Spleen (tissue), 11 donors: ENCODE measurements around the gene NPDC1. TPM values are rescaled to one million over a fixed set of nuclear protein-coding genes. Genes with fewer than 3 reads are reported as not detected.
A peak's percentile ranks its signal among the peaks of the same experiment; 100 is the strongest.
"Not testable (repeated sequence)": the region's sequence is repeated elsewhere in the genome, so short reads cannot be mapped to it uniquely, and the experiment has no call there.

Experiments used
- DNase-seq: peaks from one replicate; pipeline ENCODE4 v3.0.0-alpha.2; 2020
- H3K27ac ChIP-seq, 8 donors: fragments of 200-600 bp; sonication (generic) in 7 of 8; 1 replicate in 4 of 8; 2 replicates in 4 of 8; pipeline versions ENCODE4 v1.5.0 to v1.8.0; 2016 to 2021; ENCODE audit warnings: inconsistent platforms in 4 of 8, mild to moderate bottlenecking in 4 of 8, moderate library complexity in 1 of 8
- H3K27me3 ChIP-seq, 7 donors: fragments of 200-600 bp; sonication (generic) in 6 of 7; replicated peaks in 1 of 7; 1 replicate in 4 of 7; 2 replicates in 3 of 7; pipeline versions ENCODE4 v1.5.0 to v1.8.0; 2016 to 2021; ENCODE audit warnings: inconsistent platforms in 3 of 7, mild to moderate bottlenecking in 1 of 7
- H3K36me3 ChIP-seq, 6 donors: fragments of 200-600 bp; sonication (generic) in 5 of 6; 1 replicate in 4 of 6; 2 replicates in 2 of 6; pipeline versions ENCODE4 v1.5.0 to v1.8.0; 2016 to 2021; ENCODE audit warnings: inconsistent platforms in 2 of 6
- H3K4me1 ChIP-seq, 6 donors: fragments of 200-600 bp; sonication (generic) in 5 of 6; 1 replicate in 3 of 6; 2 replicates in 3 of 6; pipeline versions ENCODE4 v1.5.0 to v1.8.0; 2016 to 2021; ENCODE audit warnings: inconsistent platforms in 3 of 6
- H3K4me3 ChIP-seq, 8 donors: fragments of 200-600 bp; sonication (generic) in 7 of 8; 1 replicate in 4 of 8; 2 replicates in 4 of 8; pipeline versions ENCODE4 v1.5.0 to v1.8.0; 2016 to 2021; ENCODE audit warnings: inconsistent platforms in 4 of 8, mild to moderate bottlenecking in 4 of 8, moderate library complexity in 2 of 8
- H3K9me3 ChIP-seq, 8 donors: fragments of 200-600 bp; sonication (generic) in 7 of 8; 1 replicate in 4 of 8; 2 replicates in 4 of 8; pipeline versions ENCODE4 v1.5.0 to v1.8.0; 2016 to 2021; ENCODE audit warnings: inconsistent platforms in 4 of 8
- CTCF ChIP-seq, 11 experiments: fragments of 200-600 bp in 7 of 11; fragments of 450-650 bp in 4 of 11; sonication (generic) in 4 of 11; IDR thresholded peaks in 8 of 11; conservative IDR thresholded peaks in 3 of 11; 1 replicate in 7 of 11; 2 replicates in 4 of 11; pipeline versions ENCODE4 v1.4.0 to v1.8.0; 2016 to 2021; ENCODE audit warnings: antibody characterized with exemption in 11 of 11, inconsistent platforms in 4 of 11, mild to moderate bottlenecking in 1 of 11
- POLR2A ChIP-seq, 3 donors: fragments of 450-650 bp; IDR thresholded peaks; one replicate each; pipeline ENCODE4 v1.5.1; 2017; ENCODE audit warnings: antibody characterized with exemption in 3 of 3, mild to moderate bottlenecking in 1 of 3
- POLR2AphosphoS5 ChIP-seq, 3 donors: sonication (generic); formaldehyde crosslinking; IDR thresholded peaks; one replicate each; pipeline ENCODE4 v1.5.1; 2017; ENCODE audit warnings: antibody characterized with exemption in 3 of 3
- WGBS, 5 donors: extraction: QIAGEN DNeasy Blood & Tissue Kit in 3 of 5; methylation state at CpG; one replicate each; pipeline versions ENCODE4 v1.1.5 to v1.1.7; 2013 to 2018; 5-methylcytosine and 5-hydroxymethylcytosine counted together
- intact Hi-C: fragments of 100-400 bp; cut with DNase I; formaldehyde crosslinking; loops from one replicate; pipeline ENCODE4 v1.15.0; 2023; ENCODE audit warnings: low total_unique reads
- polyA plus RNA-seq, 3 donors: library from polyadenylated mRNA; stranded (reverse); fragments of 200-250 nt; gene quantifications; one replicate each; pipeline ENCODE4 v1.2.1, GENCODE V29; 2013
- total RNA-seq, 7 donors: library from RNA; depleted of rRNA in 3 of 7; stranded (reverse); fragments of >200 nt in 3 of 7; fragmentation: NEBNext Ultra II Directional in 4 of 7; extraction: Animal tissue kit (Norgen Biotek cat#: 25700) in 4 of 7; gene quantifications; one replicate each; pipeline versions ENCODE4 v1.1.0 to v1.2.1, GENCODE V29; 2016 to 2021
- donor health status: healthy with polysubstance abuse.
- donor health status: DM: no; HTN: no; CAD: no; lungs with moderate emphysema.
- donor health status: DM: no; HTN: no; CAD: no.
- donor health status: Bipolar disorder and iron deficiency.
- donor health status: healthy.
- donor health status: DM: no; HTN: no; CAD: no.
- donor health status: DM: yes; HTN: yes; CAD: no.

NPDC1 gene
- total and polyA plus RNA-seq, 10 donors, result 86.3 to 358 (median 132) TPM

GRCh38 chr9:137007108-137007815 lies 38.7 kb downstream of the NPDC1 start:
- intact Hi-C loops, result no loop called here
- no peaks in the 10 kb centered on the region for H3K27me3 ChIP-seq
- H3K36me3 ChIP-seq, result peaks cover 0 to 51% (median 27%) of the 10 kb centered on the region in 6 donors
- peaks cover 0 to 23% (median 4%) of the 10 kb centered on the region in 6 donors for H3K4me1 ChIP-seq
- TF ChIP-seq POLR2AphosphoS5 (IDR thresholded peaks at IDR 0.05), result no peak
- no peak for TF ChIP-seq CTCF (IDR thresholded peaks at IDR 0.05 in 8 of 11, conservative IDR thresholded peaks at IDR 0.05 in 3 of 11)
- TF ChIP-seq POLR2A (IDR thresholded peaks at IDR 0.05), result no peak
- no peaks in the 10 kb centered on the region for H3K9me3 ChIP-seq
- DNase-seq, result no peak
- H3K27ac ChIP-seq, result peak overlapping the region in 2 of 8 donors; percentile 42 to 53
- H3K4me3 ChIP-seq, result no peak overlapping the region
- WGBS, 5 donors, result 82 to 92% (median 86%) methylated on average over 23 to 30 of the region's 30 CpGs

- no peak for DNase-seq
- peaks cover 0 to 42% (median 18%) of the 10 kb centered on the region in 6 donors for H3K36me3 ChIP-seq
- H3K27me3 ChIP-seq, result no peaks in the 10 kb centered on the region
- intact Hi-C loops, result no loop called here
- WGBS, 5 donors, result 42 to 62% (median 52%) methylated on average over 19 to 24 of the region's 24 CpGs
- peaks cover 0 to 32% (median 4%) of the 10 kb centered on the region in 6 donors for H3K4me1 ChIP-seq
- no peaks in the 10 kb centered on the region for H3K9me3 ChIP-seq
- no peak overlapping the region for H3K4me3 ChIP-seq
- TF ChIP-seq POLR2A (IDR thresholded peaks at IDR 0.05) (no peak), POLR2AphosphoS5 (IDR thresholded peaks at IDR 0.05) (peak in 2 of 3 donors; percentile 12 to 54)
- H3K27ac ChIP-seq, result peak overlapping the region in 6 of 8 donors; percentile 6 to 53 (median 35)
Observed at GRCh38 chr9:137006116-137007003, 39.6 kb downstream of the NPDC1 start.

GRCh38 chr9:137004285-137004684 lies 41.7 kb downstream of the NPDC1 start:
- DNase-seq, H3K9me3 ChIP-seq, H3K27ac ChIP-seq, intact Hi-C loops, H3K4me3 ChIP-seq, H3K27me3 ChIP-seq: not testable (repeated sequence)
- Histone ChIP-seq H3K36me3 (peaks cover 0 to 21% (median 5%) of the 10 kb centered on the region in 6 donors), H3K4me1 (peaks cover 14 to 53% (median 25%) of the 10 kb centered on the region in 6 donors)
- peak in 2 of 3 donors; percentile 11 to 26 for TF ChIP-seq POLR2AphosphoS5 (IDR thresholded peaks at IDR 0.05)
- TF ChIP-seq CTCF (IDR thresholded peaks at IDR 0.05 in 8 of 11, conservative IDR thresholded peaks at IDR 0.05 in 3 of 11), result peak in 10 of 11 experiments; percentile 19 to 72 (median 62)
- WGBS, 5 donors, result 36 to 48% (median 42%) methylated on average over 17 of the region's 17 CpGs

- H3K36me3 ChIP-seq, result peaks cover 0 to 6% (median 1%) of the 10 kb centered on the region in 6 donors
- H3K27ac ChIP-seq, result no peak overlapping the region
- intact Hi-C loops, result no loop called here
- WGBS, 5 donors, result 81 to 87% (median 84%) methylated on average over 10 of the region's 10 CpGs
- no peak for TF ChIP-seq CTCF (IDR thresholded peaks at IDR 0.05 in 8 of 11, conservative IDR thresholded peaks at IDR 0.05 in 3 of 11)
- no peak for TF ChIP-seq POLR2AphosphoS5 (IDR thresholded peaks at IDR 0.05)
- TF ChIP-seq POLR2A (IDR thresholded peaks at IDR 0.05), result no peak
- DNase-seq, result no peak
- no peak overlapping the region for H3K4me3 ChIP-seq
- H3K4me1 ChIP-seq, result peaks cover 27 to 70% (median 41%) of the 10 kb centered on the region in 6 donors
- no peaks in the 10 kb centered on the region for H3K27me3 ChIP-seq
- H3K9me3 ChIP-seq, result no peaks in the 10 kb centered on the region
Observed at GRCh38 chr9:137002646-137003041, 43.3 kb downstream of the NPDC1 start.
